Body of pancreas (tissue), 4 donors: ENCODE measurements around the gene TFDP1.

Experiments used
- CTCF ChIP-seq, 7 experiments: fragments of 450-650 bp in 4 of 7; fragments of 200-600 bp in 3 of 7; sonication (generic) in 3 of 7; IDR thresholded peaks; one replicate each; pipeline ENCODE4 v1.5.1; 2016 to 2019; ENCODE audit warnings: antibody characterized with exemption in 7 of 7
- POLR2A ChIP-seq, 3 donors: fragments of 450-650 bp; IDR thresholded peaks; one replicate each; pipeline ENCODE4 v1.6.1; 2016; ENCODE audit warnings: antibody characterized with exemption in 3 of 3, mild to moderate bottlenecking in 2 of 3

GRCh38 chr13:113584870-113585671, 518 bp downstream of the TFDP1 start:
- TF ChIP-seq CTCF (IDR thresholded peaks at IDR 0.05) (no peak), POLR2A (IDR thresholded peaks at IDR 0.05) (no peak)
